Esophagus squamous epithelium (tissue), 4 donors: ENCODE results near the gene MYH15.

Source experiments
- POLR2A ChIP-seq, 4 donors: fragments of 450-650 bp; IDR thresholded peaks; one replicate each; pipeline ENCODE4 v1.6.1; 2017; ENCODE audit warnings: antibody characterized with exemption in 4 of 4, mild to moderate bottlenecking in 4 of 4, moderate library complexity in 3 of 4
- TF ChIP-seq, protein P1 (sequence below), 6 experiments: fragments of 450-650 bp in 4 of 6; fragments of 200-600 bp in 2 of 6; sonication (generic) in 2 of 6; IDR thresholded peaks; one replicate each; pipeline ENCODE4 v1.5.1; 2016 to 2019; ENCODE audit warnings: antibody characterized with exemption in 6 of 6, mild to moderate bottlenecking in 4 of 6, moderate library complexity in 4 of 6

GRCh38 chr3:108479224-108479623, 31.2 kb downstream of the MYH15 start:
- TF ChIP-seq, protein P1, sequence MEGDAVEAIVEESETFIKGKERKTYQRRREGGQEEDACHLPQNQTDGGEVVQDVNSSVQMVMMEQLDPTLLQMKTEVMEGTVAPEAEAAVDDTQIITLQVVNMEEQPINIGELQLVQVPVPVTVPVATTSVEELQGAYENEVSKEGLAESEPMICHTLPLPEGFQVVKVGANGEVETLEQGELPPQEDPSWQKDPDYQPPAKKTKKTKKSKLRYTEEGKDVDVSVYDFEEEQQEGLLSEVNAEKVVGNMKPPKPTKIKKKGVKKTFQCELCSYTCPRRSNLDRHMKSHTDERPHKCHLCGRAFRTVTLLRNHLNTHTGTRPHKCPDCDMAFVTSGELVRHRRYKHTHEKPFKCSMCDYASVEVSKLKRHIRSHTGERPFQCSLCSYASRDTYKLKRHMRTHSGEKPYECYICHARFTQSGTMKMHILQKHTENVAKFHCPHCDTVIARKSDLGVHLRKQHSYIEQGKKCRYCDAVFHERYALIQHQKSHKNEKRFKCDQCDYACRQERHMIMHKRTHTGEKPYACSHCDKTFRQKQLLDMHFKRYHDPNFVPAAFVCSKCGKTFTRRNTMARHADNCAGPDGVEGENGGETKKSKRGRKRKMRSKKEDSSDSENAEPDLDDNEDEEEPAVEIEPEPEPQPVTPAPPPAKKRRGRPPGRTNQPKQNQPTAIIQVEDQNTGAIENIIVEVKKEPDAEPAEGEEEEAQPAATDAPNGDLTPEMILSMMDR (IDR thresholded peaks at IDR 0.05), result no peak
- TF ChIP-seq POLR2A (IDR thresholded peaks at IDR 0.05), result no peak
